HG02642 (cell line): ENCODE measurements around the gene REC8.

ENCODE experiments used
- ATAC-seq: cut with Tn5 transposase; IDR thresholded peaks from one replicate; pipeline ENCODE4 v1.9.1; 2021; ENCODE audit warnings: mild to moderate bottlenecking; ENCODE audit not compliant: unreplicated experiment, poor library complexity

REC8 gene

GRCh38 chr14:24171422-24172260, at the start of gene REC8:
Gene REC8 (plus strand): TSS chr14:24172080. CDS start chr14:24172553, 473 bp downstream.
- ATAC-seq = peak; percentile 70

DNA sequence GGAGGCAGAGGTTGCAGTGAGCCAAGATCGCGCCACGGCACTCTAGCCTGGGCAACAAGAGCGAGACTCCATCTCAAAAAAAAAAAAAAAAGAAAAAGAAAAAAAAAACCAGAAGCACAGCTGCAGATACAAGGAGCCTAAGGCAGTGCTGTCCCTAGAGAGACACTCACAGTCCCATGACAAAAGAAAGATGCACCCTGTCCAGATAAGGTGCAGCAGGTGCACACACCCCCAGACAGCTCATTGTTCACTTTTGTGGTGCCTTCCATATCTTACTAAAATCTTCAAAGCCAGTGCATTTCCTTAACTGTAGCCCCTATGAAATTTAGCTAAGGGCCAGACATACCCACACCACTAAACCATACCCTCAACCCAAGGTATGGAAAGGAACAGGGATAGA, 49.5 kb upstream of the REC8 start:
- ATAC-seq = no peak

DNA sequence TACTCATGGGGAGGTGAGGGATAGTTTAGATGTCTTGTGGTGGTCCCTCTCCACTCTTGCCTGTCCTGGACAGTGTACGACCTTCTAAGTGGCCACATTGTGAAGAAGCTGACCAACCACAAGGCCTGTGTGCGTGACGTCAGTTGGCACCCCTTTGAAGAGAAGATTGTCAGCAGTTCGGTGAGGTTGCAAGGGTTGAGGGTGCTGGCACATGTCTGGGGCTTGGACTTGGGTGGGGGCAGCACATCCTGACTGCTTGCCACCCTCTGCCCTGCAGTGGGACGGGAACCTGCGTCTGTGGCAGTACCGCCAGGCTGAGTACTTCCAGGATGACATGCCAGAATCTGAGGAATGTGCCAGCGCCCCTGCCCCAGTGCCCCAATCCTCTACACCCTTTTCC, 49.0 kb upstream of the REC8 start:
- ATAC-seq = no peak

DNA sequence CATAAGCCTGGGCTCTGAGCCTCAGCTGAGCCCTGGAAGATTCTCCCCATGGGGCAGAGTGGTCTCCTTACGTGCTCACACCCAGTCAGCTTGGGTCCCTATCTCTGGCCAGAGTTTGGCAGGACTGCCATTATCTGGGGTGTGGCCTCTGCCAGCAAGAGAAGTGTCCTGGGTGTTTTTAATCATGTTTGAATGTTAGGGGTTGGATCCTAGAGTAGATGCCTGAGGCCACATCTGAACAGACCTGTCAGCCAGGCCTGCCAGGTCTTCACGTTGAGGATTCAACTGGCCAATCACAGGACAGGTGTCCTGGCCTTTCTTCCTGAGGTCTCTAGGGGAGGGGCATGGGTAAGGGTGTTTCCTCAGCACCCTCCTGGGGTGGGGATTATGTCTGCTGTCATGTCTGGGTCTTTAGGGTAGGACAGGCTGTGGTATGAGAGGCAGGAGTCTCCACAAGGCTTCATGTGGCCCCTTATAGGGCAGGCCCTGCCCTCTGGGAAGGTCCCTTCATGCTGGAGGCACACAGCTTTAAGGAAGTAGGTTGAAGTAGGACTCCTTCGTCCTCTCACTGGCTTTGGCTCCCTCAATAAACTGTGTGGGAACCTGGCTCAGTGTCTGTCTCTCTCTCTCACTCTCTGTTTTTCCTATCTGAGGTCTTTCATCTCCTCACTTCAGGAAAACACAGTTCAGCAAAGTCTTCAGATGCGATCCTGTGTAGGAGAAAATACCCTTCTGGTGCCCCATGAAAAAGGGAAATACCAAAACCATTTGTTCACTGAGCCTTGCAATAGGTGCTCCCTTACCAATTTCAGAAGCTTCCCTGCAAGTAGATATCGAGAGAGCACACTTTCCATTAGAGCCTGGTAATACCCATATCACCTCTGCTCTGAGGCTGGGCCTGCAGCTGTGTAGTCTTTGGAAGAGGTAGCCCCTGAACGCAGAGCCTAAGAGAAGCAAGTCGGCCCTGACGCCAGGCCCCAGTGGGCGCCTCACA, 48.2 kb upstream of the REC8 start:
- peak; percentile 67 for ATAC-seq

DNA sequence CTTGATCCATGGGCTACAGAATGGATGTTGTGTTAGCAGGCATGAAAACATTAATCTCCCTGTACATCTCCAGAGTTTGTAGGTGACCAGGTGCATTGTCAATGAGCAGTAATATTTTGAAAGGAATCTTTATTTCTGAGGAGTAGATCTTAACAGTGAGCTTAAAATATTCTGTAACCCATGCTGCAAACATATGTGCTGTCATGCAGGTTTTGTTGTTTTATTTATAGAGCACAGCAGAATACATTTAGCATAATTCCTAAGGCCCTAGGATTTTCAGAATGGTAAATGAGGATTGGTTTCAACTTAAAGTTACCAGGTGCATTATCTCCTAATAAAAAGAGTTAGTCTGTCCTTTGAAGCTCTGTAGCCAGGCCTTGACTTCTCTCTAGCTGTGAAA, 44.9 kb upstream of the REC8 start:
- no peak for ATAC-seq

- no peak for ATAC-seq
Observed at GRCh38 chr14:24127673-24128072, 44.2 kb upstream of the REC8 start.

GRCh38 chr14:24129410-24129998, 42.4 kb upstream of the REC8 start:
- no peak for ATAC-seq

GRCh38 chr14:24130380-24130716, 41.5 kb upstream of the REC8 start, which contains the start of gene FITM1:
Gene FITM1 (plus strand): TSS chr14:24130659. CDS start chr14:24131564, 905 bp downstream.
- ATAC-seq = no peak

- ATAC-seq = no peak
Observed at GRCh38 chr14:24130717-24131548, 40.9 kb upstream of the REC8 start.

GRCh38 chr14:24131549-24131966, 40.3 kb upstream of the REC8 start:
- no peak for ATAC-seq

- ATAC-seq = no peak
Observed at GRCh38 chr14:24132061-24132685, 39.7 kb upstream of the REC8 start.

- no peak for ATAC-seq
Observed at GRCh38 chr14:24132976-24133375, 38.9 kb upstream of the REC8 start.

DNA sequence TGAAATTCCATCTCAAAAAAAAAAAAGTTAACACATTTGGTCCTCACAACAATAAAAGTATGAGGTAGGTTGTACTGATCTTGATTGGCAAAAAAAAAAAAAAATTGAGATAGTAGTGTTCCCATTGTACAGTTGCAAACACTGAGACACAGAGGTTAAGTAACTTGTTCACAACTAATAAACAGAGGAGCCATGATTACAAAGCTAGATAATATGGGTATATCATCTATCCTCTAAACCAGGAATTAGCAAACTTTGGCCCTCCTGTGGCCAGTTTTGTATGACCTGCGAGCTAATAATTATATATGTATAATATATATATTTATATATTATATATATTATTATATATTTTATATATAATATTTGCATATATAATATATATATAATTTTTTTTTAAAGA, 38.1 kb upstream of the REC8 start:
- no peak for ATAC-seq

- ATAC-seq = peak; percentile 10
Observed at GRCh38 chr14:24135584-24135833, 36.4 kb upstream of the REC8 start.

- ATAC-seq = peak; percentile 89
Observed at GRCh38 chr14:24135834-24136683, 35.8 kb upstream of the REC8 start, which contains the start of gene PSME1. Gene PSME1 (plus strand): TSS chr14:24136194. CDS start chr14:24136263, 69 bp downstream.

DNA sequence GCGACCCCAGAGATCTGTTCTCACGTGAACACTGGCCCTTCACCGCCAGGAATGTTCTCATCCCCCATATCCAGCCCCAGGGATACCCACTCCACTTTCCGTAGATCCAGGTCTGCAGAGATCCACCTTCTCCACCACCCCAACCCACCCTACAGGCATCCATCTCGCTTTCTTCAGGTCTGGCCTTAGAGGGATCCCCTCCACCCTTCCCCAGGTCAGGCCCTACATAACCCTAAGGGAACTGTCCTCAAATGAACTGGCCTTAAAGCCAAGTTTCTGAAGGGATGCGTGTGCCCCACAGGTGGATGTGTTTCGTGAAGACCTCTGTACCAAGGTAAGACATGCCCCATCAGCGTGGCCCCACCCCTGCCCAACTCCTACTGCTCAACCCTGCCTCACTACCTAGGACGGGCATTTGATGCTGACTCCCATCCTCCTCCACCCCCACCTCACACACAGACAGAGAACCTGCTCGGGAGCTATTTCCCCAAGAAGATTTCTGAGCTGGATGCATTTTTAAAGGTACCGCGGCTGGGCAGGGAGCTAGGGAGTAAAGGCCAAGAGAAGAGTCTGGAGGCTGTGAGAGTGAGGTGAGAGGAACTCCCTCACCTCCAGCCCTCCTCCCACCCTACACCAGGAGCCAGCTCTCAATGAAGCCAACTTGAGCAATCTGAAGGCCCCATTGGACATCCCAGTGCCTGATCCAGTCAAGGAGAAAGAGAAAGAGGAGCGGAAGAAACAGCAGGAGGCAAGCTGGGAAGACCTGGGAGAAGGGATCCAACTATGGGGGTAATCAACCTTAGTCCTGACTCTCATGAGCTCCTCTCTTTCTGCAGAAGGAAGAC, 35.0 kb upstream of the REC8 start:
- no peak for ATAC-seq

DNA sequence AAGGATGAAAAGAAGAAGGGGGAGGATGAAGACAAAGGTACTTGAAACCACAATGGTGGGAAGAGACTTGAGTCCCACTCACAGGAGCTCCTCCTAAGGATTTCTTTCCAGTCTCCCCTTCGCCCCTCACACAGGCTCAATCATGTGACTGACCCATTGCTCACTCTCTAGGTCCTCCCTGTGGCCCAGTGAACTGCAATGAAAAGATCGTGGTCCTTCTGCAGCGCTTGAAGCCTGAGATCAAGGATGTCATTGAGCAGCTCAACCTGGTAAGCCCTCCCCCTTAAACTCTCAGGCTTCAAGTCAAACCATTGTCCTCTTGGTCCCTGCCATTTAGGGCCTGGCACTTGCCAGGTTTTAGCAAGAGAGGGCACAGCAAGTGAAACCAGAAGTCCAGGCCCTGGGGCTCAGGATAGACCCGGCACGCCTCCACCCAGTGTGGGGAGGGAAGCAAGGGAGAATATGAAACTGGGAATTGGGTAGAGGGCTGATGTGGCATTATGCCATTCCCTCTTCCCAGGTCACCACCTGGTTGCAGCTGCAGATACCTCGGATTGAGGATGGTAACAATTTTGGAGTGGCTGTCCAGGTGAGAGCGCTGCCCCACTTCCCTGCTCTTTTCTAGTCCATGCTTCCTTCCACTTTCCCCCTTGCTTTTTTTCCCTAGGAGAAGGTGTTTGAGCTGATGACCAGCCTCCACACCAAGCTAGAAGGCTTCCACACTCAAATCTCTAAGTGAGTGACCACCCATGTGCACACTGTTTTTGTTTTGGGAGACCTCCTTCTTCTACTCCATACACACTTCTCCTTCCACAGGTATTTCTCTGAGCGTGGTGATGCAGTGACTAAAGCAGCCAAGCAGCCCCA, 34.1 kb upstream of the REC8 start:
- no peak for ATAC-seq
